K562 (cell line): ENCODE measurements around the gene SAMD11. TPM values are rescaled to one million over a fixed set of nuclear protein-coding genes. Genes with fewer than 3 reads are reported as not detected.
A peak's percentile ranks its signal among the peaks of the same experiment; 100 is the strongest.

ENCODE experiments used
- BACH1 ChIP-seq: fragments of 200-800 bp; sonication (Bioruptor generic); IDR thresholded peaks from 2 replicates; pipeline ENCODE4 v1.6.1; 2016; ENCODE audit warnings: missing genetic modification characterization, missing compliant biosample characterization
- BHLHE40 ChIP-seq: IDR thresholded peaks from 2 replicates; pipeline ENCODE4 v1.6.1; 2011; ENCODE audit warnings: low read length, improper control_type of control experiment
- CC2D1A ChIP-seq: fragments of 450-650 bp; IDR thresholded peaks from 2 replicates; pipeline ENCODE4 v1.6.1; 2017; ENCODE audit warnings: mild to moderate bottlenecking
- CTCFL ChIP-seq: IDR thresholded peaks from 2 replicates; pipeline ENCODE4 v1.6.1; 2011; ENCODE audit warnings: borderline replicate concordance, low read depth, mild to moderate bottlenecking, moderate library complexity, low read length; ENCODE audit not compliant: insufficient read depth, poor library complexity, severe bottlenecking
- E2F6 ChIP-seq, 2 experiments: IDR thresholded peaks; 2 replicates each; pipeline ENCODE4 v1.6.1; 2011; ENCODE audit warnings: borderline replicate concordance in 1 of 2, control low read depth in 1 of 2, low read depth in 1 of 2, low read length in 1 of 2, mild to moderate bottlenecking in 1 of 2, mixed read lengths in 1 of 2, moderate library complexity in 1 of 2; ENCODE audit not compliant: insufficient read depth in 1 of 2, insufficient read length in 1 of 2, poor library complexity in 1 of 2, severe bottlenecking in 1 of 2; ENCODE audit errors: extremely low read depth in 1 of 2
- MLLT1 ChIP-seq, 2 experiments: fragments of 450-650 bp; IDR thresholded peaks; 2 replicates each; pipeline ENCODE4 v1.6.1; 2016
- MYNN ChIP-seq, 2 experiments: sonication (generic); formaldehyde crosslinking in 1 of 2; IDR thresholded peaks; 2 replicates each; pipeline versions ENCODE4 v1.5.0 to v1.6.1; 2016 to 2020; ENCODE audit warnings: antibody characterized with exemption in 1 of 2, missing genetic modification reagents in 1 of 2
- PATZ1 ChIP-seq: fragments of 250-450 bp; sonication (Bioruptor Pico); IDR thresholded peaks from 2 replicates; pipeline ENCODE4 v1.5.0; 2020; ENCODE audit warnings: mild to moderate bottlenecking, borderline replicate concordance
- SRSF7 ChIP-seq: fragments of 200-400 bp; formaldehyde crosslinking; optimal IDR thresholded peaks from 2 replicates; pipeline ENCODE3; 2017; ENCODE audit warnings: mild to moderate bottlenecking, low read depth, low read length
- ZBTB33 ChIP-seq: sonication (generic); formaldehyde crosslinking; IDR thresholded peaks from 2 replicates; pipeline ENCODE4 v1.8.1; 2023; ENCODE audit warnings: mild to moderate bottlenecking, missing genetic modification reagents
- ZBTB5 ChIP-seq: fragments of 450-650 bp; IDR thresholded peaks from 2 replicates; pipeline ENCODE4 v1.6.1; 2017; ENCODE audit warnings: antibody characterized with exemption
- ZNF75A ChIP-seq: fragments of 450-650 bp; formaldehyde crosslinking; IDR thresholded peaks from 2 replicates; pipeline ENCODE4 v1.4.0; 2020; ENCODE audit warnings: mild to moderate bottlenecking
- polyA plus RNA-seq, 8 experiments: library from polyadenylated mRNA; depleted of rRNA in 4 of 8; stranded (reverse) in 5 of 8; unstranded in 3 of 8; fragments of >200 nt; fragmentation: Nextera tagmentation in 2 of 8; fragmentation: Illumina TruSeq in 1 of 8; extraction: Ambion mirVana in 2 of 8; extraction: Trizol in 1 of 8; gene quantifications; 2 replicates each; pipeline versions ENCODE4 v1.2.1 to v1.2.3, GENCODE V29; 2011 to 2014; ENCODE audit warnings: inconsistent platforms in 1 of 8, missing spikeins in 1 of 8
- total RNA-seq, 7 experiments: library from RNA; depleted of rRNA in 6 of 7; stranded (reverse); fragments of >200 nt in 6 of 7; fragmentation: Illumina TruSeq in 2 of 7; extraction: Trizol in 2 of 7; gene quantifications; 2 replicates each; pipeline versions ENCODE4 v1.2.1 to v1.2.3, GENCODE V29; 2011 to 2021; ENCODE audit warnings: low replicate concordance in 1 of 7

Gene SAMD11
- total and polyA plus RNA-seq, 9 of the 15 experiments (the other 6 are each of a cell fraction or from before 2014, with no cell fraction given) = 0.07 to 0.82 (median 0.11) TPM; not detected in 2

- TF ChIP-seq ZBTB33 (CRISPR knock-in tag) = peak; percentile 71
- 0 out of 2 replicates have a peak, but pooled peaks have one; percentile 50 for TF ChIP-seq MYNN (IDR thresholded peaks at IDR 0.05)
- no peak for TF ChIP-seq MYNN (CRISPR knock-in tag; IDR thresholded peaks at IDR 0.05)
- 0 out of 2 replicates have a peak, but pooled peaks have one; percentile 4 for TF ChIP-seq BHLHE40
- peak in 1 of 2 experiments; percentile 4 for TF ChIP-seq E2F6 (IDR thresholded peaks at IDR 0.05; ENCODE audit: borderline replicate concordance in 1 of 2, extremely low read depth in 1 of 2, insufficient read depth in 1 of 2, insufficient read length in 1 of 2, low read depth in 1 of 2, low read length in 1 of 2, poor library complexity in 1 of 2, severe bottlenecking in 1 of 2)
- TF ChIP-seq PATZ1 (CRISPR knock-in tag) = no peak
- peak; percentile 72; the same call in 1 of the 2 replicates for TF ChIP-seq ZBTB5
- TF ChIP-seq BACH1 = no peak
- TF ChIP-seq ZNF75A (CRISPR knock-in tag) = no peak
- 0 out of 4 replicates have a peak, but pooled peaks of 1 of the 2 experiments have one; percentile 29 for TF ChIP-seq MLLT1 (IDR thresholded peaks at IDR 0.05)
- no peak for TF ChIP-seq SRSF7
- 0 out of 2 replicates have a peak, but pooled peaks have one; percentile 24 for TF ChIP-seq CC2D1A
- TF ChIP-seq CTCFL = peak; percentile 5
These were observed 14.5 kb downstream of the SAMD11 start (continued) for GRCh38 chr1:938088-938683.
